Body of pancreas (tissue), 4 donors: ENCODE measurements around the gene CDC42EP3. TPM values are rescaled to one million over a fixed set of nuclear protein-coding genes. Genes with fewer than 3 reads are reported as not detected.
A peak's percentile ranks its signal among the peaks of the same experiment; 100 is the strongest.

ENCODE experiments used
- ATAC-seq: fragments of 150-250 bp; one replicate; pipeline ENCODE4 v1.9.1; 2016
- DNase-seq, 4 donors: peaks; one replicate each; pipeline ENCODE4 v3.0.0-alpha.2; 2019
- H3K27ac ChIP-seq, 4 donors: fragments of 200-600 bp; sonication (generic); 1 replicate in 3 of 4; 2 replicates in 1 of 4; pipeline versions ENCODE4 v1.5.1 to v1.6.1; 2016 to 2019; ENCODE audit warnings: mild to moderate bottlenecking in 1 of 4, mixed read lengths in 1 of 4, moderate library complexity in 1 of 4
- H3K27me3 ChIP-seq, 2 donors: fragments of 200-600 bp; sonication (generic); one replicate each; pipeline ENCODE4 v1.6.0; 2016; ENCODE audit warnings: mild to moderate bottlenecking in 1 of 2
- H3K36me3 ChIP-seq, 2 donors: fragments of 200-600 bp; sonication (generic); replicated peaks in 1 of 2; 2 replicates each; pipeline ENCODE4 v1.5.1; 2016; ENCODE audit warnings: low read depth in 2 of 2; ENCODE audit not compliant: insufficient read depth in 1 of 2
- H3K4me1 ChIP-seq: fragments of 200-600 bp; sonication (generic); one replicate; pipeline ENCODE4 v1.6.0; 2016
- H3K4me3 ChIP-seq, 2 donors: fragments of 200-600 bp; sonication (generic); 1 replicate in 1 of 2; 2 replicates in 1 of 2; pipeline ENCODE4 v1.5.1; 2016 to 2019
- H3K9me3 ChIP-seq, 3 donors: fragments of 200-600 bp; sonication (generic); 1 replicate in 2 of 3; 2 replicates in 1 of 3; pipeline ENCODE4 v1.5.1; 2016
- POLR2A ChIP-seq, 3 donors: fragments of 450-650 bp; IDR thresholded peaks; one replicate each; pipeline ENCODE4 v1.6.1; 2016; ENCODE audit warnings: antibody characterized with exemption in 3 of 3, mild to moderate bottlenecking in 2 of 3
- WGBS, 2 donors: methylation state at CpG; one replicate each; pipeline ENCODE4 v1.1.5; 2017; 5-methylcytosine and 5-hydroxymethylcytosine counted together
- intact Hi-C: fragments of 100-400 bp; cut with DNase I; formaldehyde crosslinking; loops from one replicate; pipeline ENCODE4 v1.15.1; 2023
- total RNA-seq, 2 donors: library from RNA; depleted of rRNA; stranded (reverse); fragments of >200 nt; gene quantifications; one replicate each; pipeline ENCODE4 v1.1.0, GENCODE V29; 2016
- TF ChIP-seq, protein P1 (sequence below), 7 experiments: fragments of 450-650 bp in 4 of 7; fragments of 200-600 bp in 3 of 7; sonication (generic) in 3 of 7; IDR thresholded peaks; one replicate each; pipeline ENCODE4 v1.5.1; 2016 to 2019; ENCODE audit warnings: antibody characterized with exemption in 7 of 7

The CDC42EP3 gene
- total RNA-seq, 2 donors from 2014 or later = 5.3 to 7.8 TPM

DNA sequence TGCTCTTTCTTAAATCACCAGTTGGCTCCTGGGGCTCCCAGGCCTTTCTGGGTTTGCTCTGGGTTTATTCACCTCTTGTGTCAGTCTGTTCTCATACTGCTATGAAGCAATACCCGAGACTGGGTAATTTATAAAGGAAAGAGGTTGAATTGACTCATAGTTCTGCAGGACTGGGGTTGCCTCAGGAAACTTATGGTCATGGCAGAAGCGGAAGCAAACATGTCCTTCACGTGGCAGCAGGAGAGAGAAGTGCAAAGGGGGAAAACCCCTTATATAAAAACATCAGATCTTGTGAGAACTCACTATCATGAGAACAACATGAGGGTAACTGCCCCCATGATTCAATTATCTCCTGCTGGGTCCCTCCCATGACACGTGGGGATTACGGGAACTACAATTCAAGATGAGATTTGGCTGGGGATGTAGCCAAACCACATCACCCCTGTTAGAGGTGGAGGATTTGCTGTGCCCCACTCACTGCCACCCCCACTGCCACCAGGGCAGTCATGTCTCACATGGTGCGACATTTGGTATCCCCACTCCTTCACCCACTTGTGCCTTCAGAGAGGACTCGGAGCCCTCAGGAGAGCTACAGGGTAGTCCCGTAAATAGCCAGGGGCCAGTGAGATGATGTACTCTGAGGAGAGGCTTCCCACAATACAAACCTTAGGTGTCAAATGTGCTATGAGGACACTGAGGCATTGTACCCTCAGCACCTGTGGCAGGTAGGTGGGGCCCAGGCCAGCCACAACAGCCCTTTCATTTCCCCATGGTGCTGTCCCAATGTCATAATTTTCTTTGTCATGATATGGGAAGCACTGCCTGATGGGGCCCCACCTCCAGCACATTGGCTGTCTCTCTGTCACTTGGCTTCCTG is 35.7 kb downstream of the CDC42EP3 start:
- 79 to 83% methylated on average over 8 of the region's 8 CpGs for WGBS, 2 donors
- H3K27me3 ChIP-seq = no peaks in the 10 kb centered on the region
- no peaks in the 10 kb centered on the region for H3K36me3 ChIP-seq
- intact Hi-C loops = no loop called here
- no peak for TF ChIP-seq POLR2A (IDR thresholded peaks at IDR 0.05)
- TF ChIP-seq, protein P1, sequence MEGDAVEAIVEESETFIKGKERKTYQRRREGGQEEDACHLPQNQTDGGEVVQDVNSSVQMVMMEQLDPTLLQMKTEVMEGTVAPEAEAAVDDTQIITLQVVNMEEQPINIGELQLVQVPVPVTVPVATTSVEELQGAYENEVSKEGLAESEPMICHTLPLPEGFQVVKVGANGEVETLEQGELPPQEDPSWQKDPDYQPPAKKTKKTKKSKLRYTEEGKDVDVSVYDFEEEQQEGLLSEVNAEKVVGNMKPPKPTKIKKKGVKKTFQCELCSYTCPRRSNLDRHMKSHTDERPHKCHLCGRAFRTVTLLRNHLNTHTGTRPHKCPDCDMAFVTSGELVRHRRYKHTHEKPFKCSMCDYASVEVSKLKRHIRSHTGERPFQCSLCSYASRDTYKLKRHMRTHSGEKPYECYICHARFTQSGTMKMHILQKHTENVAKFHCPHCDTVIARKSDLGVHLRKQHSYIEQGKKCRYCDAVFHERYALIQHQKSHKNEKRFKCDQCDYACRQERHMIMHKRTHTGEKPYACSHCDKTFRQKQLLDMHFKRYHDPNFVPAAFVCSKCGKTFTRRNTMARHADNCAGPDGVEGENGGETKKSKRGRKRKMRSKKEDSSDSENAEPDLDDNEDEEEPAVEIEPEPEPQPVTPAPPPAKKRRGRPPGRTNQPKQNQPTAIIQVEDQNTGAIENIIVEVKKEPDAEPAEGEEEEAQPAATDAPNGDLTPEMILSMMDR (IDR thresholded peaks at IDR 0.05) = no peak
- H3K4me3 ChIP-seq = no peak overlapping the region
- peak in 1 of 4 donors; percentile 67 for DNase-seq
- peak overlapping the region in 1 of 4 donors; percentile 23 for H3K27ac ChIP-seq
- peaks cover 20% of the 10 kb centered on the region for H3K4me1 ChIP-seq
- no peaks in the 10 kb centered on the region for H3K9me3 ChIP-seq
- ATAC-seq = no peak

DNA sequence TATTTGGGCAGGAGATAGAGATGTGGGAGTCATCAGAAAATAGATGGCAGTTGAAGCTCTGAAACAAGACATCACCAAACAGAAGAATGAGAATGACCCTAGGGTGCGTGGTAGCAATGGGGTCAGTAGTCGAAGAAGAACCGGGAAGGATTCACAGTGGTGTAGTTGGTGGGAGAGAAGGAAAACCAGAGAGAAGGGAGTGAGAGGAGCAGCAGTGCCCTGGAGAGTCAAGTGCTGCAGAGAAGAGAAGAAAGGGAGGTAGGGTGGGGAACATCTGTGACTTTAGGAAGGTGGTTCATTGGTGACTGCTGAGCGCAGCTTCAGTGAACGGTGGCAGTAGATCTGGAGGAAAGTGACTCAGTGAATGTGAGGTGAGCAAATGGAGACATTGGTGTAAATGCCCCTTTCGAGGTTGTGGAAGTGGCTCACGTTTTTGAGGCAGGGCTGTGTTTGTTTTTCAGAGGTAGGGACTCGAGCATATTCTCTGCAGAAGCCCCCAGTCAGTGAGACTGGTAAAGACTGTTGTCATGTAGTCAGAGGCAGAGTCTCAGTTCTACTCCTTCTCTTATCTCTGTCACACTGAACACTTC is 36.4 kb downstream of the CDC42EP3 start:
- intact Hi-C loops = no loop called here
- TF ChIP-seq POLR2A (IDR thresholded peaks at IDR 0.05) = no peak
- TF ChIP-seq, protein P1 (IDR thresholded peaks at IDR 0.05) = no peak
- H3K27me3 ChIP-seq = no peaks in the 10 kb centered on the region
- no peaks in the 10 kb centered on the region for H3K9me3 ChIP-seq
- H3K4me3 ChIP-seq = no peak overlapping the region
- H3K4me1 ChIP-seq = peaks cover 20% of the 10 kb centered on the region
- no peak for DNase-seq
- no peak overlapping the region for H3K27ac ChIP-seq
- no peak for ATAC-seq
- 87 to 90% methylated on average over 8 of the region's 8 CpGs for WGBS, 2 donors
- H3K36me3 ChIP-seq = no peaks in the 10 kb centered on the region

DNA sequence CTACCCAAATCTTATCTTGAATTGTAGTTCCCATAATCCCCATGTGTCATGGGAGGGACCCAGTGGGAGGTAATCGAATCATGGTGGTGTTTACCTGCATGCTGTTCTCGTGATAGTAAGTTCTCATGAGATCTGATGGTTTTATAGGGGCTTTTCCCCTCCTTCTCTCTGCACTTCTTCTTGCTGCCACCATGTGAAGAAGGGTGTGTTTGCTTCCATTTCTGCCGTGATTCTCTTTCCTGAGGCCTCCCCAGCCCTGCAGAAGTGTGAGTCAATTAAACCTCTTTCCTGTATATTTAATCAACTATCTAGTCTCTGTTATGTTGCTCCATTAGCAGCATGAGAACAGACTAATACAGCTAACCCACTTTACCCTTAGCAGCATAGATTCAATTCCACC is 37.6 kb downstream of the CDC42EP3 start:
- DNase-seq (no peak), ATAC-seq (no peak)
- no peaks in the 10 kb centered on the region for H3K9me3 ChIP-seq
- no peaks in the 10 kb centered on the region for H3K36me3 ChIP-seq
- WGBS, 2 donors = 86 to 87% methylated on average over 3 of the region's 3 CpGs
- H3K27ac ChIP-seq = no peak overlapping the region
- no peak for TF ChIP-seq POLR2A (IDR thresholded peaks at IDR 0.05)
- TF ChIP-seq, protein P1 (IDR thresholded peaks at IDR 0.05) = no peak
- intact Hi-C loops = no loop called here
- H3K4me3 ChIP-seq = no peak overlapping the region
- H3K27me3 ChIP-seq = no peaks in the 10 kb centered on the region
- H3K4me1 ChIP-seq = peaks cover 20% of the 10 kb centered on the region

DNA sequence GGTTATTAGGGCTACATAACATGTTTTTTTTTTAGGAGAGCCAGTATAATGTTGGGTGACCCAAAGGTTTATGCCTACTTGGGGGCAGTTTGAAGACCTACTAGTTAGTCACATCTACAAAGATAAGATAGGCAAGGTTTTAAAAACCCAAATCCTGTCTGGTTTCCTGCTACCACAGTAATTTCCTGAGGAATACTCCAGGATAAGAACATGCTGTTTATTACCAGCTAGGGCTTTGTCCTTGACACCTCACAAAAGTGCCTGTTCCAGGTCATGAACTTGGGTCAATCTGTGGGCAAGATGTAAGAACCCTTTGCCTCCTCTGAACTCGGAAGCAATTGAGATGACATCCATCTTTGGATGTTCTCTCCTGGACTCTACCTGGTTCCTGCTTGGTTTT is 38.2 kb downstream of the CDC42EP3 start:
- intact Hi-C loops = no loop called here
- H3K9me3 ChIP-seq = no peaks in the 10 kb centered on the region
- peaks cover 20% of the 10 kb centered on the region for H3K4me1 ChIP-seq
- no peak overlapping the region for H3K27ac ChIP-seq
- WGBS, 2 donors = 91 to 96% methylated on average over 1 of the region's 1 CpG
- ATAC-seq (no peak), DNase-seq (no peak)
- TF ChIP-seq, protein P1 (IDR thresholded peaks at IDR 0.05) = no peak
- no peak for TF ChIP-seq POLR2A (IDR thresholded peaks at IDR 0.05)
- no peaks in the 10 kb centered on the region for H3K27me3 ChIP-seq
- H3K4me3 ChIP-seq = no peak overlapping the region
- H3K36me3 ChIP-seq = no peaks in the 10 kb centered on the region
